NCI-H2081 (cell line): ENCODE results near the gene COL9A2.

Experiments
- DNase-seq, 2 experiments: peaks; one replicate each; lab custom pipeline; 2025; lab: John Stamatoyannopoulos, UW

Gene COL9A2

GRCh38 chr1:40303051-40303771 lies 13.9 kb downstream of the COL9A2 start:
- DNase-seq = no peak

- DNase-seq = no peak
Observed at GRCh38 chr1:40302475-40302874, 14.6 kb downstream of the COL9A2 start.

- DNase-seq = no peak
Observed at GRCh38 chr1:40301541-40302299, 15.4 kb downstream of the COL9A2 start.

- no peak for DNase-seq
Observed at GRCh38 chr1:40301066-40301465, 16.0 kb downstream of the COL9A2 start.

GRCh38 chr1:40300651-40301050 lies 16.4 kb downstream of the COL9A2 start:
- DNase-seq = no peak

GRCh38 chr1:40300249-40300567 lies 16.9 kb downstream of the COL9A2 start:
- DNase-seq = no peak

GRCh38 chr1:40299366-40300248 lies 17.5 kb downstream of the COL9A2 start:
- DNase-seq = no peak

GRCh38 chr1:40291293-40291692 lies 25.8 kb downstream of the COL9A2 start:
- no peak for DNase-seq

- peak; percentile 37 to 80 for DNase-seq
Observed at GRCh38 chr1:40281853-40282252, 35.2 kb downstream of the COL9A2 start.

- no peak for DNase-seq
Observed at GRCh38 chr1:40276122-40276521, 41.0 kb downstream of the COL9A2 start.

GRCh38 chr1:40274331-40274730 lies 42.8 kb downstream of the COL9A2 start:
- DNase-seq = no peak

- no peak for DNase-seq
Observed at GRCh38 chr1:40273547-40274166, 43.4 kb downstream of the COL9A2 start.

- DNase-seq = no peak
Observed at GRCh38 chr1:40272653-40273213, 44.4 kb downstream of the COL9A2 start.

- no peak for DNase-seq
Observed at GRCh38 chr1:40270152-40270834, 46.8 kb downstream of the COL9A2 start.

GRCh38 chr1:40268211-40268610 lies 48.9 kb downstream of the COL9A2 start:
- no peak for DNase-seq

- peak in 1 of 2 experiments; percentile 28 for DNase-seq
Observed at GRCh38 chr1:40267767-40268187, 49.3 kb downstream of the COL9A2 start.

GRCh38 chr1:40266786-40267535 lies 50.1 kb downstream of the COL9A2 start:
- DNase-seq = no peak

- DNase-seq = no peak
Observed at GRCh38 chr1:40265919-40266318, 51.2 kb downstream of the COL9A2 start.

- no peak for DNase-seq
Observed at GRCh38 chr1:40265298-40265697, 51.8 kb downstream of the COL9A2 start.

GRCh38 chr1:40264354-40264781 lies 52.7 kb downstream of the COL9A2 start:
- DNase-seq = no peak

GRCh38 chr1:40258445-40258769 lies 58.7 kb downstream of the COL9A2 start:
- DNase-seq = no peak
